H1 (cell line): ENCODE measurements around the gene ZNF366. TPM values are rescaled to one million over a fixed set of nuclear protein-coding genes. Genes with fewer than 3 reads are reported as not detected.

ENCODE experiments used
- CTCF ChIA-PET: fragments of 300-600 bp; sonication (Branson Sonifier 250); formaldehyde crosslinking; loops from one replicate; lab custom pipeline; 2021; ENCODE audit not compliant: partially characterized antibody; lab: Charles Lee
- POLR2A ChIA-PET: fragments of 300-600 bp; sonication (Branson Sonifier 250); formaldehyde crosslinking; loops from one replicate; lab custom pipeline; 2021; ENCODE audit warnings: inconsistent platforms; ENCODE audit not compliant: partially characterized antibody; lab: Charles Lee
- DNase-seq, 2 experiments: peaks; one replicate each; pipeline versions ENCODE4 v3.0.0 to v3.0.0-alpha.2; 2010 to 2022; ENCODE audit warnings: low spot score in 2 of 2, low read depth in 1 of 2, mixed read lengths in 1 of 2
- FAIRE-seq: peaks from 2 replicates; lab custom pipeline; 2011; peaks lifted over from hg19 to GRCh38; lab: Jason Lieb, UNC
- H2AFZ ChIP-seq: 2 replicates; pipeline ENCODE4 v1.8.1; 2012; ENCODE audit warnings: low read length, inconsistent platforms
- H2AK5ac ChIP-seq: 2 replicates; pipeline ENCODE4 v1.6.1; 2013; ENCODE audit warnings: low read depth, low read length
- H2BK120ac ChIP-seq: replicated peaks from 2 replicates; pipeline ENCODE3; 2013; ENCODE audit warnings: low read depth, low read length, inconsistent platforms
- H2BK12ac ChIP-seq: 2 replicates; pipeline ENCODE4 v1.6.1; 2013; ENCODE audit warnings: low read depth, low read length
- H2BK15ac ChIP-seq: 2 replicates; pipeline ENCODE4 v1.6.1; 2013; ENCODE audit warnings: low read length
- H2BK20ac ChIP-seq: 2 replicates; pipeline ENCODE4 v1.6.1; 2013; ENCODE audit warnings: low read length
- H2BK5ac ChIP-seq: 2 replicates; pipeline ENCODE4 v1.6.1; 2013; ENCODE audit warnings: low read depth, low read length
- H3K14ac ChIP-seq: 2 replicates; pipeline ENCODE4 v1.6.1; 2013; ENCODE audit warnings: inconsistent platforms; ENCODE audit not compliant: insufficient read length
- H3K18ac ChIP-seq: 2 replicates; pipeline ENCODE4 v1.6.1; 2013; ENCODE audit warnings: low read length; ENCODE audit errors: extremely low read depth
- H3K23ac ChIP-seq: 2 replicates; pipeline ENCODE4 v1.6.1; 2013; ENCODE audit warnings: inconsistent platforms; ENCODE audit not compliant: insufficient read length
- H3K23me2 ChIP-seq: 2 replicates; pipeline ENCODE4 v1.6.1; 2013; ENCODE audit warnings: low read depth, low read length
- H3K27ac ChIP-seq: 2 replicates; pipeline ENCODE4 v1.6.1; 2011; ENCODE audit warnings: low read depth, low read length, inconsistent platforms
- H3K27me3 ChIP-seq, 4 experiments: replicated peaks in 1 of 4; 1 replicate in 1 of 4; 2 replicates in 3 of 4; pipeline versions ENCODE4 v1.6.1 to v1.8.1; 2011 to 2013; ENCODE audit warnings: low read length in 3 of 4, mild to moderate bottlenecking in 3 of 4, inconsistent platforms in 2 of 4, mixed read lengths in 2 of 4, moderate library complexity in 1 of 4; ENCODE audit not compliant: control insufficient read depth in 3 of 4, insufficient read depth in 3 of 4; ENCODE audit errors: extremely low read depth in 1 of 4
- H3K36me3 ChIP-seq, 4 experiments: 2 replicates each; pipeline versions ENCODE4 v1.6.1 to v1.8.1; 2011 to 2013; ENCODE audit warnings: mild to moderate bottlenecking in 4 of 4, low read length in 3 of 4, moderate library complexity in 2 of 4, control low read depth in 1 of 4, inconsistent platforms in 1 of 4; ENCODE audit not compliant: insufficient read depth in 4 of 4, control insufficient read depth in 2 of 4
- H3K4ac ChIP-seq: replicated peaks from 2 replicates; pipeline ENCODE3; 2013; ENCODE audit warnings: low read length, low read depth, mixed read lengths, inconsistent platforms; ENCODE audit not compliant: insufficient read length
- H3K4me1 ChIP-seq, 4 experiments: replicated peaks in 1 of 4; 1 replicate in 1 of 4; 2 replicates in 3 of 4; pipeline versions ENCODE4 v1.6.1 to v1.8.1; 2011 to 2013; ENCODE audit warnings: low read length in 3 of 4, inconsistent platforms in 2 of 4, mixed read lengths in 1 of 4; ENCODE audit not compliant: insufficient read depth in 4 of 4, control insufficient read depth in 3 of 4
- H3K4me2 ChIP-seq, 2 experiments: 2 replicates each; pipeline versions ENCODE4 v1.6.1 to v1.8.1; 2011 to 2013; ENCODE audit warnings: low read depth in 2 of 2, low read length in 2 of 2, control low read depth in 1 of 2, inconsistent platforms in 1 of 2, mild to moderate bottlenecking in 1 of 2; ENCODE audit not compliant: insufficient read depth in 1 of 2
- H3K4me3 ChIP-seq, 4 experiments: fragments of 200-600, 300-600 bp in 1 of 4; sonication (generic), shearing (Covaris generic), sonication (Bioruptor Twin) in 1 of 4; 2 replicates each; pipeline versions ENCODE4 v1.5.1 to v1.8.1; 2011 to 2016; ENCODE audit warnings: low read length in 4 of 4, low read depth in 3 of 4, control low read depth in 2 of 4, inconsistent platforms in 2 of 4, mild to moderate bottlenecking in 2 of 4, mixed read lengths in 1 of 4, moderate library complexity in 1 of 4; ENCODE audit not compliant: insufficient read depth in 2 of 4; ENCODE audit errors: extremely low read depth in 1 of 4
- H3K56ac ChIP-seq: replicated peaks from 2 replicates; pipeline ENCODE3; 2013; ENCODE audit warnings: low read depth, mild to moderate bottlenecking, mixed read lengths, low read length, inconsistent platforms; ENCODE audit not compliant: insufficient read length
- H3K79me1 ChIP-seq: 2 replicates; pipeline ENCODE4 v1.6.1; 2013; ENCODE audit warnings: low read depth, low read length, control low read depth
- H3K79me2 ChIP-seq, 2 experiments: 2 replicates each; pipeline versions ENCODE4 v1.6.1 to v1.8.1; 2012 to 2013; ENCODE audit warnings: low read length in 2 of 2, mild to moderate bottlenecking in 2 of 2, inconsistent platforms in 1 of 2; ENCODE audit not compliant: insufficient read depth in 2 of 2, control insufficient read depth in 1 of 2
- H3K9ac ChIP-seq, 4 experiments: replicated peaks in 1 of 4; 1 replicate in 1 of 4; 2 replicates in 3 of 4; pipeline versions ENCODE4 v1.6.1 to v1.8.1; 2011 to 2013; ENCODE audit warnings: low read depth in 3 of 4, low read length in 3 of 4, control low read depth in 2 of 4, mild to moderate bottlenecking in 2 of 4, moderate library complexity in 2 of 4, inconsistent platforms in 1 of 4; ENCODE audit errors: extremely low read depth in 1 of 4
- H3K9me3 ChIP-seq, 2 experiments: 2 replicates each; pipeline versions ENCODE4 v1.6.1 to v1.8.1; 2012 to 2013; ENCODE audit warnings: mild to moderate bottlenecking in 2 of 2, moderate library complexity in 2 of 2, control low read depth in 1 of 2, inconsistent platforms in 1 of 2, low read depth in 1 of 2, low read length in 1 of 2, mixed read lengths in 1 of 2; ENCODE audit not compliant: insufficient read depth in 2 of 2
- H4K20me1 ChIP-seq, 2 experiments: replicated peaks in 1 of 2; 2 replicates each; pipeline versions ENCODE3 to v1.8.1; 2011 to 2013; ENCODE audit warnings: inconsistent platforms in 2 of 2, low read length in 2 of 2, mild to moderate bottlenecking in 1 of 2; ENCODE audit not compliant: insufficient read depth in 2 of 2, control insufficient read depth in 1 of 2
- H4K5ac ChIP-seq: 2 replicates; pipeline ENCODE4 v1.6.1; 2013; ENCODE audit warnings: low read length, low read depth, mixed read lengths, inconsistent platforms; ENCODE audit not compliant: insufficient read length
- H4K8ac ChIP-seq: 2 replicates; pipeline ENCODE4 v1.8.0; 2013; ENCODE audit warnings: mild to moderate bottlenecking, moderate library complexity, low read length, inconsistent platforms; ENCODE audit not compliant: insufficient read depth; ENCODE audit errors: extremely low read depth
- H4K91ac ChIP-seq: replicated peaks from 2 replicates; pipeline ENCODE3; 2013; ENCODE audit warnings: low read length, mixed read lengths, inconsistent platforms; ENCODE audit not compliant: insufficient read length
- BACH1 ChIP-seq: IDR thresholded peaks from 2 replicates; pipeline ENCODE4 v1.6.1; 2012; ENCODE audit warnings: low read length, improper control_type of control experiment
- CBX5 ChIP-seq: fragments of 300-800, 300-1000 bp; sonication (generic); IDR thresholded peaks from 2 replicates; pipeline ENCODE4 v1.7.1; 2016; ENCODE audit warnings: antibody characterized with exemption, low read length, low read depth
- KDM4A ChIP-seq: IDR thresholded peaks from one replicate; pipeline ENCODE4 v1.7.1; 2012; ENCODE audit warnings: low read depth, mild to moderate bottlenecking, moderate library complexity, low read length, inconsistent platforms; ENCODE audit not compliant: severe bottlenecking
- POLR2A ChIP-seq, 2 experiments: IDR thresholded peaks; 1 replicate in 1 of 2; 2 replicates in 1 of 2; pipeline ENCODE4 v1.6.1; 2011; ENCODE audit warnings: low read depth in 2 of 2, low read length in 2 of 2, mild to moderate bottlenecking in 2 of 2; ENCODE audit errors: control extremely low read depth in 1 of 2
- POLR2AphosphoS5 ChIP-seq: IDR thresholded peaks from 2 replicates; pipeline ENCODE4 v1.6.1; 2011; ENCODE audit warnings: low read depth, low read length
- RAD21 ChIP-seq, 2 experiments: IDR thresholded peaks in 1 of 2; conservative IDR thresholded peaks in 1 of 2; 2 replicates each; pipeline ENCODE4 v1.6.1; 2011; ENCODE audit warnings: low read depth in 2 of 2, low read length in 2 of 2, improper control_type of control experiment in 1 of 2, inconsistent platforms in 1 of 2, mild to moderate bottlenecking in 1 of 2, moderate library complexity in 1 of 2
- RXRA ChIP-seq: IDR thresholded peaks from 2 replicates; pipeline ENCODE4 v1.6.1; 2011; ENCODE audit warnings: low read depth, mild to moderate bottlenecking, low read length, moderate library complexity; ENCODE audit not compliant: insufficient read depth
- SAP30 ChIP-seq: fragments of 300-600 bp; sonication (generic); IDR thresholded peaks from 2 replicates; pipeline ENCODE4 v1.7.1; 2012; ENCODE audit warnings: low read length, moderate library complexity, mild to moderate bottlenecking, inconsistent platforms; ENCODE audit not compliant: insufficient read depth, insufficient replicate concordance
- SIRT6 ChIP-seq: IDR thresholded peaks from one replicate; pipeline ENCODE4 v1.7.1; 2012; ENCODE audit warnings: low read length, inconsistent platforms
- YY1 ChIP-seq: IDR thresholded peaks from 2 replicates; pipeline ENCODE4 v1.6.1; 2011; ENCODE audit warnings: low read depth, mild to moderate bottlenecking, low read length
- WGBS, 2 experiments: shearing (Covaris generic) in 1 of 2; methylation state at CpG; one replicate each; pipeline versions ENCODE4 v1.1.6 to v1.1.7; 2013 to 2015; ENCODE audit warnings: low lambda C conversion rate in 2 of 2, mixed read lengths in 2 of 2, inconsistent platforms in 1 of 2, low coverage in 1 of 2, missing lambda C conversion rate in 1 of 2; ENCODE audit not compliant: insufficient replicate concordance in 2 of 2, insufficient coverage in 1 of 2, insufficient read length in 1 of 2; ENCODE audit errors: extremely low coverage in 1 of 2, missing lambda C conversion rate in 1 of 2; 5-methylcytosine and 5-hydroxymethylcytosine counted together
- polyA plus RNA-seq, 7 experiments: library from polyadenylated mRNA; depleted of rRNA in 3 of 7; stranded (reverse) in 5 of 7; unstranded in 2 of 7; fragments of >200 nt in 5 of 7; fragments of 200-250 nt in 2 of 7; gene quantifications; 1 replicate in 5 of 7; 2 replicates in 1 of 7; 4 replicates in 1 of 7; pipeline versions ENCODE4 v1.2.1 to v1.2.3, GENCODE V29; 2011 to 2013; ENCODE audit warnings: missing spikeins in 2 of 7, mixed read lengths in 2 of 7
- total RNA-seq: library from RNA; stranded (reverse); fragmentation: NEBNext Ultra II Directional; extraction: Animal tissue kit (Norgen Biotek cat#: 25700); gene quantifications from 2 replicates; pipeline ENCODE4 v1.2.1, GENCODE V29; 2021
- TF ChIP-seq, protein P1 (sequence below): IDR thresholded peaks from 2 replicates; pipeline ENCODE4 v1.6.1; 2011; ENCODE audit warnings: low read depth, mild to moderate bottlenecking, low read length; ENCODE audit not compliant: insufficient read depth

Gene ZNF366
- total and polyA plus RNA-seq, 2 of the 8 experiments (the other 6 are each of a cell fraction or from before 2014, with no cell fraction given) = not detected

DNA sequence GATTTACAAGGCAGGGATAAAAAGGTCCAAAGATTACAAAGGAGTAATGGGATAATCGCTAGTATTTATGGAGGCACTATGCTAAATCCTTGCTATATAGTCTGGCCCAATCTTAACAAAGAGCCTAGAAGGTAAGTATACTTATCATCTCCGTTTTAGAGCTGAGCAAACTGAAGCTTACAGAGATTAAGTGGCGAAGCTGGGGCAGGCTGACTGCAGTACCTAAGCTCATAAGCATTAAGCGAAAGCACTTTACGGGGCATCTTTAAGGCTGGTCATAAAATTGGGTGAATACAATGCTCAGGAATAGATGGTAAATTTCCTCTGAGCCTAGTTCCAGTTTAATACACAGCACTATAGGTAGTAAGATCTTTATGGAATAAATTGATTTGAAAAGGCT, 30.0 kb upstream of the ZNF366 start:
- Histone ChIP-seq H2AK5ac (no peak overlapping the region), H4K20me1 (no peaks in the 10 kb centered on the region), H3K4me1 (peaks cover 0 to 3% (median 1%) of the 10 kb centered on the region in 4 experiments; a peak in 1 of 7 replicates)
- TF ChIP-seq RXRA (no peak), RAD21 (IDR thresholded peaks at IDR 0.05 in 1 of 2, conservative IDR thresholded peaks at IDR 0.05 in 1 of 2; ENCODE audit: low read depth in 2 of 2, low read length in 2 of 2) (no peak), CBX5 (no peak), SIRT6 (no peak), POLR2AphosphoS5 (no peak), BACH1 (no peak), POLR2A (IDR thresholded peaks at IDR 0.05; ENCODE audit: control extremely low read depth in 1 of 2, low read depth in 2 of 2, low read length in 2 of 2) (no peak), YY1 (no peak), SAP30 (no peak), KDM4A (no peak)
- TF ChIP-seq, protein P1, sequence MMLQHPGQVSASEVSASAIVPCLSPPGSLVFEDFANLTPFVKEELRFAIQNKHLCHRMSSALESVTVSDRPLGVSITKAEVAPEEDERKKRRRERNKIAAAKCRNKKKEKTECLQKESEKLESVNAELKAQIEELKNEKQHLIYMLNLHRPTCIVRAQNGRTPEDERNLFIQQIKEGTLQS = no peak
- TF ChIP-seq, all 59 proteins: peak for 0
- H3K4ac ChIP-seq = no peak overlapping the region
- no peak overlapping the region for H4K91ac ChIP-seq
- no peak overlapping the region for H3K27ac ChIP-seq
- no peaks in the 10 kb centered on the region for H3K23me2 ChIP-seq
- no peak overlapping the region for H3K9ac ChIP-seq
- H2BK5ac ChIP-seq = no peak overlapping the region
- 83% methylated on average over 5 of the region's 5 CpGs; no CpG with 5 or more reads in 1 of the 2 experiments for WGBS, 2 experiments
- H2AFZ ChIP-seq = no peak overlapping the region
- no peak overlapping the region for H4K8ac ChIP-seq
- no peaks in the 10 kb centered on the region for H3K36me3 ChIP-seq
- ChIA-PET CTCF (interaction anchor here (0.6 to 1.0 kb wide), 3 partner anchors 16 to 961 kb away, joined by 3 read pairs; partner anchors contain the start of gene BTF3), POLR2A (no interaction called here)
- H3K9me3 ChIP-seq = no peaks in the 10 kb centered on the region
- H3K18ac ChIP-seq = no peak overlapping the region
- no peaks in the 10 kb centered on the region for H3K79me2 ChIP-seq
- H3K4me2 ChIP-seq = no peak overlapping the region
- no peak overlapping the region for H4K5ac ChIP-seq
- FAIRE-seq = no peak
- no peak for DNase-seq
- H3K27me3 ChIP-seq = no peaks in the 10 kb centered on the region
- H2BK15ac ChIP-seq = no peak overlapping the region
- H3K23ac ChIP-seq = no peak overlapping the region
- H3K14ac ChIP-seq = no peak overlapping the region
- no peak overlapping the region for H3K4me3 ChIP-seq
- H2BK120ac ChIP-seq = no peak overlapping the region
- no peak overlapping the region for H2BK20ac ChIP-seq
- no peak overlapping the region for H2BK12ac ChIP-seq
- no peak overlapping the region for H3K56ac ChIP-seq
- H3K79me1 ChIP-seq = no peaks in the 10 kb centered on the region
